Astrocyte (in vitro differentiated cells and primary cell): Measurements from ENCODE around the gene NWD2.

ENCODE experiments used
- CTCF ChIP-seq: IDR thresholded peaks from 2 replicates; pipeline ENCODE4 v1.5.1; 2011; ENCODE audit warnings: low read depth, mild to moderate bottlenecking, inconsistent platforms, low read length, moderate library complexity; ENCODE audit not compliant: insufficient read depth
- EZH2 ChIP-seq: IDR thresholded peaks from 2 replicates; pipeline ENCODE4 v1.6.1; 2012; ENCODE audit warnings: mild to moderate bottlenecking, low read length, inconsistent platforms; ENCODE audit not compliant: insufficient read depth

- no peak for TF ChIP-seq EZH2
- no peak for TF ChIP-seq CTCF
Observed at GRCh38 chr4:37370052-37370451, 125.5 kb downstream of the NWD2 start.
